OCI-LY3 (cell line): Measurements from ENCODE around the gene MTUS2.

Experiments used
- H2AFZ ChIP-seq: fragments of 200-600, 300-600 bp; shearing (Covaris generic); 2 replicates; pipeline ENCODE4 v1.6.0; 2014; ENCODE audit warnings: antibody characterized with exemption, low read depth, low read length
- H3K27ac ChIP-seq: fragments of 200-600, 300-600 bp; sonication (generic); 2 replicates; pipeline ENCODE4 v1.5.1; 2014; ENCODE audit warnings: mild to moderate bottlenecking, low read length, moderate library complexity, mixed read lengths
- H3K27me3 ChIP-seq: fragments of 200-600, 300-600 bp; sonication (generic); 2 replicates; pipeline ENCODE4 v1.6.1; 2014; ENCODE audit warnings: low read depth, low read length, mixed read lengths
- H3K36me3 ChIP-seq: fragments of 200-600, 300-600 bp; sonication (generic); replicated peaks from 2 replicates; pipeline ENCODE3; 2014; ENCODE audit warnings: low read depth, low read length, mixed read lengths
- H3K4me1 ChIP-seq: fragments of 300-600, 200-600 bp; sonication (generic); 2 replicates; pipeline ENCODE4 v1.6.1; 2014; ENCODE audit warnings: low read length, mixed read lengths
- H3K4me2 ChIP-seq: fragments of 200-600, 300-600 bp; sonication (generic); 2 replicates; pipeline ENCODE4 v1.6.1; 2014; ENCODE audit warnings: low read length, mixed read lengths
- H3K4me3 ChIP-seq: fragments of 300-600, 200-600 bp; sonication (generic); 2 replicates; pipeline ENCODE4 v1.5.1; 2014; ENCODE audit warnings: antibody characterized with exemption, mild to moderate bottlenecking, low read length, moderate library complexity
- H3K79me2 ChIP-seq: fragments of 300-600, 200-600 bp; shearing (Covaris generic); 2 replicates; pipeline ENCODE4 v1.6.1; 2014; ENCODE audit warnings: mild to moderate bottlenecking, low read length, mixed read lengths
- H3K9ac ChIP-seq: fragments of 300-600, 200-600 bp; shearing (Covaris generic); 2 replicates; pipeline ENCODE4 v1.6.0; 2014; ENCODE audit warnings: mild to moderate bottlenecking, low read length, moderate library complexity
- H3K9me3 ChIP-seq: fragments of 200-600, 300-600 bp; shearing (Covaris generic); 2 replicates; pipeline ENCODE4 v1.6.1; 2014; ENCODE audit warnings: low read length, mixed read lengths; ENCODE audit not compliant: insufficient read depth
- H4K20me1 ChIP-seq: fragments of 200-600, 300-600 bp; sonication (generic); 2 replicates; pipeline ENCODE4 v1.6.1; 2016; ENCODE audit warnings: low read length, mixed read lengths; ENCODE audit not compliant: insufficient read depth
- CTCF ChIP-seq: fragments of 200-600, 300-600 bp; sonication (generic); IDR thresholded peaks from 2 replicates; pipeline ENCODE4 v1.5.1; 2014; ENCODE audit warnings: antibody characterized with exemption, low read length, low read depth
- EZH2phosphoT487 ChIP-seq: fragments of 200-600 bp; shearing (Covaris generic); IDR thresholded peaks from 2 replicates; pipeline ENCODE4 v1.6.1; 2018; ENCODE audit warnings: antibody characterized with exemption, mixed run types, low read depth

MTUS2 gene

DNA sequence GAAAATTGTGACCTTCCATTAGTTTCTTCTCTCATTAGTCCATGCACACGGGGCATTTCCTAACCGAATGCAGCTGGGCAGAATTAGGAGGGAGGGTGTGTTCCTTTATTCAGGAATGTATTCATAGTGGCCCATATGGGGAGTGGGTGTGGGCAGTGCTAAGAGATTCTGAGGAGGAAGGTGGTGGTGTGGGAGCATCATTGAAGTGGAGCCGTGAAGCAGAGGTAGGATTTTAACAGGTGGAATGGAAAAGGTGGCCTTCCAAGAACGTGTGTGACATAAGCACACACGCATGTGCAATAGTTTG, 134.2 kb downstream of the MTUS2 start:
- H3K9ac ChIP-seq, result no peak overlapping the region
- H3K4me1 ChIP-seq, result no peaks in the 10 kb centered on the region
- H3K4me3 ChIP-seq, result no peak overlapping the region

DNA sequence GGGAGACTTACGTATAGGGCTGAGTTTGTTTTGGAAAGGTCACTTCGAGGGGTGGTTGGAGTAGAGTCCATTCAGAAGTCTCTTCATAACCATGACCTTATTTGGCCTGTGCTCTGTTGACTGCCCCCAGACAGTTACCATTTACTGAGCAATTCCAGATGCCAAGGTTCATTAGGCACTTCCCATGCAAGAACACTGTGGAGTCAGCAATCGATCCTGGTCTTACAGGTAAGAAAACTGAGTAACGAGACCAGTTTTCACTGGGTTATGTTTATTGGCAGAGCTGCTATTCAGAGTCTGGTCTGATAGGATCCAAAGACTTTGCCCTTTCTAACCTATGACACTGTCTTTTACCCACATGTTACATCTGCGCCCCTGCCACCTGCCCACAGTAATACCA, 134.7 kb downstream of the MTUS2 start:
- no peak overlapping the region for H3K4me3 ChIP-seq
- TF ChIP-seq CTCF, result no peak
- no peak for TF ChIP-seq EZH2phosphoT487

More for the DNA sequence above, 134.2 kb downstream of the MTUS2 start:
- TF ChIP-seq EZH2phosphoT487 (no peak), CTCF (no peak)
- Histone ChIP-seq H3K79me2 (no peaks in the 10 kb centered on the region), H4K20me1 (no peaks in the 10 kb centered on the region), H3K4me2 (no peak overlapping the region), H3K27me3 (no peaks in the 10 kb centered on the region), H3K27ac (no peak overlapping the region), H3K9me3 (no peaks in the 10 kb centered on the region), H2AFZ (no peak overlapping the region), H3K36me3 (no peaks in the 10 kb centered on the region)

GRCh38 chr13:28955264-28955966, 135.3 kb downstream of the MTUS2 start:
- Histone ChIP-seq H3K4me1 (no peaks in the 10 kb centered on the region), H3K27me3 (no peaks in the 10 kb centered on the region), H2AFZ (no peak overlapping the region), H3K4me2 (no peak overlapping the region), H3K36me3 (no peaks in the 10 kb centered on the region), H3K9me3 (no peaks in the 10 kb centered on the region), H3K9ac (no peak overlapping the region), H3K27ac (no peak overlapping the region), H3K4me3 (no peak overlapping the region), H3K79me2 (no peaks in the 10 kb centered on the region), H4K20me1 (no peaks in the 10 kb centered on the region)
- no peak for TF ChIP-seq EZH2phosphoT487
- no peak for TF ChIP-seq CTCF

More for the DNA sequence above, 134.7 kb downstream of the MTUS2 start:
- no peaks in the 10 kb centered on the region for H3K79me2 ChIP-seq
- no peak overlapping the region for H2AFZ ChIP-seq
- H4K20me1 ChIP-seq, result no peaks in the 10 kb centered on the region
- H3K27ac ChIP-seq, result no peak overlapping the region
- no peak overlapping the region for H3K9ac ChIP-seq
- no peaks in the 10 kb centered on the region for H3K9me3 ChIP-seq
- no peaks in the 10 kb centered on the region for H3K27me3 ChIP-seq
- H3K4me2 ChIP-seq, result no peak overlapping the region
- no peaks in the 10 kb centered on the region for H3K36me3 ChIP-seq
- H3K4me1 ChIP-seq, result no peaks in the 10 kb centered on the region

- Histone ChIP-seq H3K4me1 (no peaks in the 10 kb centered on the region), H3K4me2 (no peak overlapping the region)
- TF ChIP-seq EZH2phosphoT487 (no peak), CTCF (no peak)
These were observed 137.9 kb downstream of the MTUS2 start for GRCh38 chr13:28958018-28958417.

More at GRCh38 chr13:28958018-28958417, 137.9 kb downstream of the MTUS2 start:
- H3K27ac ChIP-seq, result no peak overlapping the region
- H3K4me3 ChIP-seq, result no peak overlapping the region
- no peaks in the 10 kb centered on the region for H4K20me1 ChIP-seq
- H3K79me2 ChIP-seq, result no peaks in the 10 kb centered on the region
- H2AFZ ChIP-seq, result no peak overlapping the region
- no peaks in the 10 kb centered on the region for H3K9me3 ChIP-seq
- no peak overlapping the region for H3K9ac ChIP-seq
- H3K36me3 ChIP-seq, result no peaks in the 10 kb centered on the region
- H3K27me3 ChIP-seq, result peaks cover 6% of the 10 kb centered on the region; the same call in 1 of the 2 replicates
